ENCODE results near the gene ALLC.

Gene ALLC

GRCh38 chr2:3679180-3679579 is 21.2 kb downstream of the ALLC start:
- DNase-seq, result no peak

DNA sequence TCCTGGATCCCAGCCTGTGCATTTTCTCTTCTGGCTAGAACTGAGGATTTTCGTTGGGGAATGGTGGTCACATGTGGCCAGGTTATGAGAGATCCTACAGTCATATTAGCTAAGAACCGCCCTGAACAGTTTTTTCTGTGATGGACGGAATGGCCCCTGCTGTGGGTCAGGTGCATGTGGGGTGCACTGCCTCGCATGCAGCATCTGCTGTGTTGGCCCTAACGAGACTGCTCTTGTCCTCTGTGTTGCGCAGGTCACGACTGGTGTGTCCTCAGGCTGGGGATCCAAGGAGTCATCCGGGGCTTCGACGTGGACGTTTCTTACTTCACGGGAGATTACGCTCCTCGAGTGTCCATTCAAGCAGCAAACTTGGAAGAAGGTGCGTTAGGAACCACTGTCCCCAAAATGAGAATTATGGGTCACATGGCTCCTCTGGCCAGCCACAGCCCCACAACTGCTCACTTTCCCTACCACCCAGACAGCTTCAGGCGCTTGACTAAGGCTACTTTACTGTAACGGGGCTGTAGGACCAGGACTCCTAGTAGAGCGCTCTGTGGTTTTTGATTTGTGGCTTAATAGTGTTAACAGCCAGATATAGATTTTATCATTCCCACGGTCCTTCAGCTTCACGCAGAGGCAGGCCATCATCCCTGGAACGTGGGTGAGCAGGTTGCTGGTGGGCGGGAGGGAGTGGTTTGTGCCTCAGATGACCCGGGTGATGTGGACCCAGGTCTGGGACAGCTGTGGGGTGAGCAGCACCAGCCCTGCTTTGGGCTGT is 21.8 kb downstream of the ALLC start:
- DNase-seq, result no peak

- DNase-seq, result no peak
Measured at GRCh38 chr2:3680548-3681345, 22.7 kb downstream of the ALLC start.

GRCh38 chr2:3681625-3682024 is 23.6 kb downstream of the ALLC start:
- DNase-seq, result no peak

DNA sequence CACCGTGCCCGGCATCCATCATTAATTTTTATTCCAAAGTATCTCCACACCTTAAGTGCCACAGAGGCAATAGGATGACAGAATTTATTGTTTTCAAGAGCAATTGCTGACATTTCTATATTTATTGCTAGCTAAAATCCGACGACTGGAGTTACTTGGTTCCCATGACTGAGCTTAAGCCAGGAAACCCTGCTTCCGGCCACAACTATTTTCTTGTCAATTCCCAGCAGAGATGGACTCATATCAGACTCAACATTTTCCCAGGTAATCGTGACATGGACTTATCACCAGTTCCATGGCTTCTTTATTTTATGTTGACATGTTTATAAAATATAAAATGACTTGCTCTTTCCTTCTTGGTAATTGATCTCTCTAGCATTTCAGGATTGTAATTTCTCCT is 24.8 kb downstream of the ALLC start:
- no peak for DNase-seq

DNA sequence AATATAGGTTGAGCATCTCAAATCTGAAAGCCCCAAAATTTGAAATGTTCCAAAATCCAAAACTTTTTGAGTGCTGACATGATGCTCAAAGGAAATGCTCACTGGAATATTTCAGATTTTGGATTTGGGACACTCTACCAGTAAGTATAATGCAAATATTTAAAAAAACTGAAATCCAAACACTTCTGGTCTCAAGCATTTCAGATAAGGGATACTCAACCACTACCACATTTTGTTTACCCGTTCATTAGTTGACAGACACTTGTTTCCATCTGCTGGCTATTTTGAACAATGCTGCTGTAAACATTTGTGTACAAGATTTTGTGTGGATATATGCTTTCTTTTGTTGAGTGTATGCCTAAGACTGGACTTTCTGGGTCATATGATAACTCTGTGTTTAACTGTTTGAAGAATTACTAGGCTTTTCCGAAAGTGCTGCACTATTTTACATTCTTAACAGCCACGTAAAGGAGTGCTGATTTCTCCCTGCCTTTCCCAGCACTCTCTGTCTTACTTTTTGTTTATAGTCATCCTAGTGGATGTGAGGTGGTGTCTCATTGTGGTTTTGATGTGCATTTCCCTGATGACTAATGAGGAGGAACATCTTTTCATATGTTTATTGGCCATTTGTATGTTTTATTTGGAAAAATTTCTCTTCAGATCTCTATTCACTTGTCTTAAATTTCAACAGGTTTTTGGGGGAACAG is 25.9 kb downstream of the ALLC start:
- no peak for DNase-seq

DNA sequence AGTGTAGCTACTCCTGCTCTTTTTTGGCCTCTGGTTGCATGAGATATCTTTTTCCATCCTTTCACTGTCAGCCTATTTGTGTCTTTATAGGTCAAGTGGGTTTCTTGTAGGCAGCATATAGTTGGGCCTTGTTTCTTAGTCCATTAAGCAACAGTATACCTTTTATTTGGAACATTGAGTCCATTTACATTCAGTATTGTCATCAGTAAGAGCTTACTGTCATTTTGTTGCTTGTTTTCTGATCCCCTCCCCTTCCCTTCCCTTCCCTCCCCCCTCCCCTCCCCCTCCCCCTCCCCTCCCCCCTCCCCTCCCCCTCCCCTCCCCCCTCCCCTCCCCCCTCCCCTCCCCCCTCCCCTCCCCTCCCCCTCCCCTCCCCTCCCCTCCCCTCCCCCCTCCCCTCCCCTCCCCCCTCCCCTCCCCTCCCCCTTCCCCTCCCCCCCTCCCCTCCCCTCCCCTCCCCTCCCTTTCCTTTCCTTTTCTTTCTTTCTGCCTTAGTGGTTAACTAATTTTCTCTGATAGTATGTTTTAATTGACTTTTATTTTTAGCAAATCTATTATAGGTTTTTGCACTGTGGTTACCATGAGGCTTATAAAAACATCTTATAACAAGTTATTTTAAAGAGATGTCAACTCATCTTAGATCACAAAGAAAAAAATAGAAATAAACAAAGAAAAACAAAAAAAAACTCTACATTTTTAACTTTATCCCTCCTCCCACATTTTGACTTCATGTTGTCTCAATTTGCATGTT is 32.2 kb downstream of the ALLC start:
- DNase-seq, result no peak

- DNase-seq, result no peak
Measured at GRCh38 chr2:3692375-3692774, 34.4 kb downstream of the ALLC start.

DNA sequence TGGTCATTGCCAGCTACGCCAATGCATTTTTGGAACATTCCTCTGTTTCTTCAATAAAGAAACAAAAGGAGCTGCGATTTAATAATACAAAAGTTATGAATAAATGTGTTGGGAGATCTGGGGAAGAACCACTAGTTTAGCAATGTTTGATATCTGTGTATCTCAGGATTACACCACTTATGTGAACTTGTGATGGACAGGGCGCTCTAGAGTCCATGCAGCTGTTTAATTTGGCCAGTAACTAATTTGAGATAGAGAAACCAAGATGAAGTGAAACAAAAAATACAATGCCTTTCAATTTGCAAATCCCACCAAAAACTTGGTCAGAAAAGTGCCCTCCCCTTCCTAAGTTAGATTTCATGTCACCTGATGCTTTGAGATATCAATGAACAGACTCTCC is 38.5 kb downstream of the ALLC start:
- DNase-seq, result no peak

- DNase-seq, result no peak
Measured at GRCh38 chr2:3701071-3701470, 43.1 kb downstream of the ALLC start.

DNA sequence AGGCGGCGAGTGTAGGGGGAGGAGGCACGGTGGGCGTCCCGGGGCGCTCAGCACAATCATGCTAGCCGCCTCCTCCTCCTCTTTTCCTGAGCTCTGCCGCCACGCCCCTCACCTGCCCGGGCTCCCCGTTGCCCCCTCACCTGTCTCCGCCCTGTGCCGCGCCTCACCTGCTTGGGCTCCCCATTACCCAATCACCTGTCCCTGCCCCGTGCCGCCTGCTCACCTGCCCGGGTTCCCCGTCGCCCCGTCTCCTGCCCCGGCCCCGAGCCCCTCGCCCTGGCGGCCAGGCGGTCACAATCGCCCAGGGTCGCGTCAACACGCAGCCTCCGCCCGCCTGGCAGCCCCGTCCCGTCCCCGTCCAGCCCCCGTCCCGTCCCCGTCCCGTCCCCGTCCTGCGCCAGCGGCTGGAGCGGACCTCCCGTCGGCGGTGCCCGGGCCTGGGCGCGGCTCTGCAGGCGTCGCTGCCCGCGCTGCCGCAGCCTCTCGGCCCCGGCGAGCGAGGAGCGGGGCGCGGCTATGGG is 45.3 kb downstream of the ALLC start, which contains the start of gene DCDC2C:
DCDC2C (plus strand) TSS at position 340 of the 521 bp plus-strand sequence; CDS start at position 517, 177 bp downstream.
- no peak for DNase-seq

DNA sequence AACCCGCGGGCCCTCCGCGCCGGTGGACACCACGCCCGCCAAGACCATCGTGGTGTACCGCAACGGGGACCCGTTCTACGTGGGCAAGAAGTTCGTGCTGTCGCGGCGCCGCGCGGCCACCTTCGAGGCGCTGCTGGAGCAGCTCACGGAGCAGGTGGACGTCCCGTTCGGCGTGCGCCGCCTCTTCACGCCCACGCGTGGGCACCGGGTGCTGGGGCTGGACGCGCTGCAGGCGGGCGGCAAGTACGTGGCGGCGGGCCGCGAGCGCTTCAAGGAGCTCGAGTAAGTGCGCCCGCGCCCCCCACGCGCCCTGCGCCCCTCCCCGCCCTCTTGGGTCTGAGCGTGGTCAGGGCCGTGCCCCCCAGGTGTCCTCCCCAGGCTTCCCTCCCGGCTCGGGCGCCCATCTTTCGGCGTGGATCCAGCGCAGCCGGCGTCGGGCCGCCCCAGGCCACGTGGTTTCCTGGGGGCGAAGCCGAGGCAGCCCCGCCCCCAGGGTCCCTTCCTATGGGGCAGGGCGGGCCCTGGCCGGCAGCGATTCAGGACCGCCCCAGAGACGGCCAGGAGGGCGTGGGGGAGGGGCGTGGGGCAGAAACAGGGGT is 45.9 kb downstream of the ALLC start:
- DNase-seq, result no peak

DNA sequence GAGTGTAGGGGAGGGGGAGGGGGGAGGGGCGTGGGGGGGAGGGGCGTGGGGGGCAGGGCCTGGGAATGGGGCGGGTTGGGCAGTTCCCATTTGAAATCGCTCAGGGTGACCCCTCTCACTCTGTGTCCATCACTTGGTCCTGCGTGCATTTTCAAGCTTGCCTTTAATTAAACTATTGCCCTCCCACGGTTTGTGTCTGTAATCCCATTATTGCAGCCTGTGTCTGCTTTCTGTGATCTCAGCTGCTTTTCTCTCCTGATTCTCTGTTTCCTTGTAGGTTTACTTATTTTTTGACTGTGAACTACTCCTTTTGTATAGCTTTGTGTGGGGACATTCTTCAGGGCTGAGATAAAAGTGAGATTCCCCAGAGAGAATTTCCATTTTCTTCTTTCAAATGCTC is 46.7 kb downstream of the ALLC start:
- no peak for DNase-seq

DNA sequence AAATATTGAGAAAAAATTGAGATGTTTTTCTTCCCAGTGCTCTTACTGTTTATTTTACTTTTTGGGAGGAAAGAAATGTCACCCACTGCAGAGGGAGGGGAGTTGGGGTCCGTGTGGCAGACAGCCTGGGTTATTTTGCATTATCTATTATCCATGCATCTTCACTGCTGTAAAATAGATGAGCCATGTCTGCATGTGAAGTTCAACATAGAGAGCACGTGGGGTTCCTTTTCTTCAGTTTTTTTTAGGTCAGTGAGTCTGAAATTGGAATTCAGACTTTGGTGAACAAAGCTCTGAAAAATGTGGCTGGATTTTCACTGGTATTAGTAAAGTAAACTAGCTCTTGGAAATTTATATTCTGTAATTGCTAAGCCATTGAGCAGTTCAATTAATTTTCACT is 47.8 kb downstream of the ALLC start:
- no peak for DNase-seq

GRCh38 chr2:3706892-3707291 is 48.9 kb downstream of the ALLC start:
- DNase-seq, result no peak

DNA sequence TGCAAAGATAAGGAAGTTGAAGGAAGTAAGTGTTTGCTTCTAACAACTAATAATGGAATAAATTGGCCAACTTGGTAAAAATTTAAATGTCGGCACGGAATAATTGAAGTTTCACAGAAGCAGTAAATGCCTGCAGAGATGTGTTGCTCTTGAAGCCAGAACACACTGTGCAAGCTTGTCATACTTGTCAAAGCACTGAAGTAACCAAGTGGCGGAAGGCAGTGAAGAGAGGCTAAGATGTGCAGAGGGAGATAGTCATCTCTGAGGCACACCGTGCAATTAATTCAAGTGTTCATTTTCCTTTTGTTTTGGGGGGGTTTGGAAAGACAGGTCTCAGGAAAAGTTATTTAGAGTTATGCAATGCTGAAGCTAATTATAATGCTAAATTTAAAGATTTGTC is 50.6 kb downstream of the ALLC start:
- no peak for DNase-seq

- DNase-seq, result no peak
Measured at GRCh38 chr2:3709225-3709624, 51.2 kb downstream of the ALLC start.

DNA sequence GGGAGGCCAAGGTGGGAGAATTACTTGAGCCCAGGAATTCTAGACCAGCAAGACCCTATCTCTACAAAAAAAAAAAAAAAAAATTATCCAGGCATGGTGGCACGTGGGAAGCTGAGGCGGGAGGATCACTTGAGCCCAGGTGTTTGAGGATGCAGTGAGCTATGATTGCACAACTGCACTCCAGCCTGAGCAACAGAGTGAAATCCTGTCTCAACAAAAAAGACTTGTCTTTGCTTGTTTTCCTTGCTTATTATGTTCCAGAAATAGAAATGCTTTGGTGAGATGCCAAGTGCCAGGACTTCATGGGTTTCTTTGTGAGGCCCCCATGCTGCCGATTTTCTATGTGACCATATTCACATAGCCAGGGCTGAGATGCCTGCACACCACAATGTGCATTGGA is 54.4 kb downstream of the ALLC start:
- DNase-seq, result no peak

DNA sequence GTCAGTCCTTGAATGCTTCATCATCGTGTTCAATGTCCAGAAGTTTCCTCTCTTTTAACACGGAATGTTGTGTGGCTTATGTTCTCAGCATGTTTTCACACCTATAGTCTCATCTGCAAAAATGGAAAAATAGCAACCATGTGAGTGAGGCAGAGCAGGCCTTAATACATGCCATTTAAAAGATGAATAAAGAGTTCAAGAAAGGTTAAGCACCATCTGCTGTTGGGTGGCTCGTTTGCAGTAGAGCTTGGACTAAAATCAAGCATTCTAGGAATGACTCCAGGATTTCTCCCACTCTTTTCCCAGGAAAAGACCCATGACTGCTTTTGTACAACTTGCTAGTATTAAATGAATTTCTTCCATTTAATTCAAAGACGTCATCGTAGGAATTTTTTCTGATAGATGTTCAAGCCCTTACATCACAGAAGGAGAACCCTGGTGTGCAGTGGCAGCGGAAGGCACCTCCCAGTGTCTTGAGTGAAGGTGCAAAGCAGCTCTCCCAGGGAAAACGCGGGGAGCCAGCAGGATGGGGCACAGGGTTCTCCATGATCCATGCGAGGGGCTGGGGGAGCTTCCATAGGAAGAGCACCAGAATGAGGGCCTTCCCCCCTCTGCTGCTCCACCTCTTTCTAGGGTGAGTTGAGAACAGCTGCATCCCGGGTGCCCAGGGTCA is 55.0 kb downstream of the ALLC start:
- DNase-seq, result no peak

DNA sequence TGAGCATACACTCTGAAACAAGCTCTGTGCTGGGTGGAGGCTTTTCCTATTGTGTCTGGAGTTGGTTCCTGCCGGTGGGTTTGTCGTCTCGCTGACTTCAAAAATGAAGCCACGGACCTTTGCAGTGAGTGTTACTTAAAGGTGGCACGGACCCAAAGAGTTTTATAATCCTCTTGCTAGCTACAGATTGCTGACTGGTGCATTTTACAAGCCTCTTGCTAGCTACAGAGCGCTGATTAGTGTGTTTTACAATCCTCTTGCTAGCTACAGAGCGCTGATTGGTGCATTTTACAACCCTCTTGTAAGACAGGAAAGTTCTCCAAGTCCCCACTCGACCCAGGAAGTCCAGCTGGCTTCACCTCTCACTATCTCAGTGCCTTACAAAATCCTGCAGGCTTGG is 60.7 kb downstream of the ALLC start:
- no peak for DNase-seq

GRCh38 chr2:3725002-3725401 is 67.0 kb downstream of the ALLC start:
- no peak for DNase-seq

All from C1 segment of cervical spinal cord (tissue), 14 donors.